Fibroblast of the conjunctiva (primary cell): ENCODE data around the gene GBX1.

Source experiments
- DNase-seq: peaks from one replicate; pipeline ENCODE4 v3.0.0-alpha.2; 2010; ENCODE audit warnings: low read depth

Gene GBX1

DNA sequence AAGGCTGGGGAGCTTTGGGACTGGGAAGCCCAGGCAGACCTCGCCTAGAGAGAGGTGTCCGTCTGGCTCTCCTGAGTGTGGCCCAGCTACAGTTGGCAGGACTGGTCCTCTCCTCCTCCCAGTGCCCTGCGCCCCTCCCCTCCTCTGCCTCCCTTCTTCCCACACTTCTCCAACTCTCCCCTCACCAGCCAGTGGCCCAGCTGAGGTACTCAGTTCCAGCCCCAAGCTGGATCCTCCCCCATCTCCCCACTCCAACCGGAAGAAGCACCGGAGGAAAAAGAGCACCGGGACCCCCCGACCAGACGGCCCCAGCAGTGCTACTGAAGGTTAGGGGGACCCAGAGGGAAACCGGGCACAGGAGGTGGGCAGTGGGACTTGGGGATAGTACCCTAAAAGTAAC is 27.7 kb downstream of the GBX1 start:
- no peak for DNase-seq

DNA sequence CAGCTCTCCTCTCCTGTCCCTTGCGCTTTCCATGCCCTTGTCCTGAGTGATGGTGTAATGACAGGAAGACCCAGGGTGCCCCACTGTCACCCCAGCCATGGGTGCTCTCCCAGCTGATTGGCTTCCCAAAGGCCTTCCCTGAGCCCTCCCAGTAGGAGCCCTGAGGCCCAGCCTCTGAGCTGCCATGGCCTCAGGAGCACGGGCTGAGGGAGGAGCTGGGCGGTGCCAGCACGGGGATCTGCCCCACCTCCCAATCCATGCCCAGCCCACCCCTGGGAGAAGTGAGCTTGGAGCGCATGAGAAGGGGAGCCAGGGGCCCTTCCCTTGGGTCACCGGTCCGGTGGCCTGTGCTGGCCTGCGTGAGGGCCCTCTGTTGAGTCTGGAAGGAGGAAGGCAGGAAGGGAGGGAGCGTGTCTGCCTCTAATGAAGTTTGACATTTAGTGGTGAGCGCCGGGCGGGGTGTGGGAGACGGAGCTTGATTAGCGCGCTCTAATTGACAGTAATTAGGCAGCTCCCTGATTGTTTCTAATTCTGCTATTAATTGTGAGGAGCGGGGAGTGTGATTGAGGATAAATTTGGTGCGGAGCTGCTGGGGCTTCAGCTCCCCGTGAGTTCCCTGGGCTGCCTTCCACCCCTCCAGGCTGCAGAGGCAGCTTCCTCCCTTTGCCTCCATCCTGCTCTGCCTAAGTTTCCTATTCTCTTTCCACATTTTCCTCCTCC is 28.3 kb downstream of the GBX1 start:
- no peak for DNase-seq

DNA sequence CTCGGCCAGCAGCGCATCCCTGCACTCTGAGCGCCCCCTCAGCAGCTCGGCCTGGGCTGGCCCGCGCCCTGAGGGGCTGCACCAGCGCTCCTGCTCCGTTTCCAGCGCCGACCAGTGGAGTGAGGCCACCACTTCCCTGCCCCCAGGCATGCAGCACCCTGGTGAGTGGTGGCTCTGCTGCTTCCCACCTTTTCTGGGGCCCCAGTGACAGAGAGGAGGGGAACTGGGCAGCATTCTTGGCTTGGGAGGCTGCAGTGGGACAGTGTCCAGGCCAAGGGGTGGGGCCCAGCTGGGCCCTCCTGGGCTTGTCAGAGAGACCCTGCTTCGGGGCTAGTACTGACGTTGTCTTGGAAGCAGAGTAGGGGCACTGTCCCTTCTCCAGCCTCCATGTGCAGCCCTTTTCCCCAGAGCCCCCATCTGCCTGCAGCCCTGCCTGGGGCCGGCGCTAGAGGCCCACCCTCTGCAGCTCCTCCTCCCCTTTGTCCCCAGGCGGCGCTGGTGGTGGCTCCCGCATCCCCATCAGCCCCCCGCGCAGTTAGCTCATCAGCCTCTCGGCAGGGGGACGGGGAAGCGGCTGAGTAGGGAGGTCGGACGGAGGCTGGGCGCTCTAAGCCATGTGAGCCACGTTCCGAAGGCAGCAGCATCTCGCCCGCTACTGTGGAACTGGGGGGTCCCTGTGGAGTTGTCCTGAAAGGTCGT is 29.2 kb downstream of the GBX1 start:
- no peak for DNase-seq

DNA sequence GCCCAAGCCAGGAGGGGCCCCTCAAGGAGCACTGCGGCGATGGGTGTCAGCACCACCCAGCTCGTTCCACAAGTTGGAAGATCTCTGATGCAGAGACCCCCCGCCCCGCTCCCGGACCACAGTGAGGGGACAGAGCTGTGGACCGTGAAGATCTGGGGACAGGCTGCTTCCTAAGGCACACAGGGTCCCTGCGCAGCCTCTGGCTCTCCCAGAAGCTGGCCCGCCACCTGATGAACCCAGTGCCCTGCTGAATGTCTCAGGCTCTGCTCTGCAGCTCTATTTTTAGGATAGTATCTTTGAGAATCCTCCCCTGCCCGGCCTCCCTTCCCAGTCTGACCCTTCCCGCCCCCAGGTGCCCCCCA is 29.7 kb downstream of the GBX1 start:
- no peak for DNase-seq

DNA sequence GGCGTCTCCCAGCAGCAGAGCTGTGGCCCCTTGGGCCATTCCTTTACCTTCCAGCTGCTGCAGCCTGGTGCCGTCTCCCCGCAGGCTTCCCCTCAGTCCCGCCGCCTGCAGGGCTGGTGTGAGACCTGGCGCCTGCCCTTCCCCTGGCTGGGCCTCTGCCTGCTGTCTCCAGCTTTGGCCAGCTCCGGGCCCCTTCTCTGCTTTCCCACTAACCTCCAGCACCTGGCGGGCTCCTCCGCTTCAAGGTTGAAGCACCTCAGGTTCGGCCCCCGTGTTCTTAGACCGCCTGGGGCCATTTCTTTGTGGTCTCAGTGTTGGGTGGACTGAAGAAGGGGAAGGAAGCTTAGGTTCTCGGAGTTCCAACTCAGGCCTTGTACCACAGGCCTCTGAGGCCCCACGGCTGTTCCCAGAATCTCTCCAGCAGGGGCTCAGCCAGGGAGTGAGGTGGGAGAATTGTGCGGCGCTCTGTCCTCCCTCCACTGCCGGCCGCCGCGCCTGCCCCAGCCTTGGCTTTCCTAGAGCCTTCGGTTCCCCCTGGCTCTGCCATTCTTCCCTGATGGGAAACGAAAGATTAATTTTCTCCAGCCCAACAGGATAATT is 30.3 kb downstream of the GBX1 start:
- no peak for DNase-seq

DNA sequence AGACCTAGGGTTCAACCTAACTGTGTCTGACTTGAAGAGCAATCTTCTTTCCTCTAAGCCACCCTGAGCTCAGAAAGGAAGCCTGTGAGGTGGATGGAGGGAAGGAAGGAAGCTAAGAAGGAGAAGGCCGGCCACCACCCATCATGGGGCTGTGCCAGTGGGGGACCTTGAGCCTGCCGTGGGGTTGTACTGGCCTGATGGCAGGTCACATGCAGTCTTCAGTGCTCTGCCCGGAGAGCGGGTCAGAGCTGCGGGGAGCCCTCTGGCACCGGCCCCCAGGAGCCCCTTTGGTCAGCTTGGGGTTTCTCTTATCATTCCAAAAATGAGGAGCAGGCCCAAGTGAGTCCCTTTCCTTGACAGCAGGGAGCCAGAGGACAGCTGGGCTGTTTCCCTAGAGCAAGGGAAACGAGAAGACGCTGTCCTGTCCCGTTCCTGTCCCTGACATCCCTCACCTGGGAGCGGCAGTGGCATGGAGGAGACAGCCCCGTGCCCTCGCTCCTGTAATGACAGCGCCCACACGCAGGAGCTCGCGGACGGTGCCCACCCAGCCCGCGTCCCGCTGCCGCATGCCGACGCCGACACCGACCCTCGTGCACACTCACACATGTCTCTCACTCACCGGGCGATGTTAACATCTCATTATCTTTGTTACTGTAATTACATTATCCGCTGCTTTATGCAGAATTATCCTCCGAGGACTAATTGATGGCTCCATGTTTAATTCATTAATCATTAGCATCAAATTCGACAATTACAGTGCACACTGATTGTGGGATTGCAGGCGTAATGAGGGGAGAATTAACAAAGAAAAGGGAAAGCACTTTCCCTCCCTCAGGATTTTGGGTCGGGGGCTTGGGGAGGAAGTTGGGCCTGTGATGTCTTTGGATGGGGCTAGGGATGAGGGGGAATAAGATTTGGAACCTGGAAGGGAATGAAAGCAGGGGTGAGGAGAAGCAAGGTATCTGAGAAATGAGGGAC is 31.3 kb downstream of the GBX1 start:
- no peak for DNase-seq

DNA sequence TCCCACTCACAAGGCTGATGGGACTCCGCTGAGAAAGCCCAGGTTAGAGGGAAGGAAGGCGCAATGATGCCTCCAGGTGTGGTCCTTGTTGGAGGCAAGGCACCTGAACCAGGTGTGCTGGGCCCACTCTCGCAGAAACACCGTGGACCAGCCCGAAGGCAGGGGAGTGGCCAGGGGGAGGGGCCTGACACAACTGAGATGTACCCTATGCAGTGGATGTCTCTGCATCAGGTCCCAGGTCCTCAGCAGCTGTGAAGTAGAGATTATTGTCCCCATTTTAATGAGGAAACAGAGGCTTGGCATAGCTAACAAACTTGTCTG is 32.0 kb downstream of the GBX1 start:
- DNase-seq = no peak

DNA sequence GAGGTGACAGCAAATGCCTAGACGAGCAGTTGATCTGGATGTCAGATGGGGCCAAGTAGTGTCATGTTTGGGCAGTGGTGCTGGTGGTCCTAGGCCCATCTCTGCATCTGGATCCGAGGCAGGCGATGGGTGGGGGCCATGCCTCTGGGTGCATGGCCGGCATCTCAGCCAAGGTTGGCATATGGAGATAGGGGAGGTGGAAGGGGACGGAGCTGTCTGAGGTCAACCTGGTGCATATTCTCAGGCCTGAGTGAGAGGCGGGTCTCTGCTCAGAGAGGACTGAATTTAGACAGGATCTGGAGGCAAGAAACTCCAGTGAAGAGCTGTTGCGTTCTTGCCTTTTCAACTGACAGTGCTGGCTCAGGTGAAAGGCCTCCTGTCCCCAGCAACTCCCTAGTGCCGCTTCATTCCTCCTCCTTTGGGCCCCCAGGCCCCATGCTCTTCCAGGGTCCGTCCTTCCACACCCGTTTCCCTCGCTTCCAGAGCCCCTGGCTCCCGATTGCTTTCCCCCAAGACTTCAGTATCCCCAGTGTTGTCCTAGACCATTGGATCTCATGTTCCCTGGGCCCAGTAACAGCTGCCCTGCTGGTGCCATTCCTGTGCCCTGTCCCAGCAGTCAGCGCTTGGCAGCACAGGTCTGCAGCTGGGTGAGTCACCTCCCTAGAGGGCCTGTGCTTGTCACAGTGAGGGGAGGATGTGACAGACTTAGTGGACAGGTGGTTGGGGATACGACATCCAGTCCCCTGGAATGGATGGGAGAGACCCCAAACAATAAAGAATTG is 32.6 kb downstream of the GBX1 start:
- DNase-seq = no peak

DNA sequence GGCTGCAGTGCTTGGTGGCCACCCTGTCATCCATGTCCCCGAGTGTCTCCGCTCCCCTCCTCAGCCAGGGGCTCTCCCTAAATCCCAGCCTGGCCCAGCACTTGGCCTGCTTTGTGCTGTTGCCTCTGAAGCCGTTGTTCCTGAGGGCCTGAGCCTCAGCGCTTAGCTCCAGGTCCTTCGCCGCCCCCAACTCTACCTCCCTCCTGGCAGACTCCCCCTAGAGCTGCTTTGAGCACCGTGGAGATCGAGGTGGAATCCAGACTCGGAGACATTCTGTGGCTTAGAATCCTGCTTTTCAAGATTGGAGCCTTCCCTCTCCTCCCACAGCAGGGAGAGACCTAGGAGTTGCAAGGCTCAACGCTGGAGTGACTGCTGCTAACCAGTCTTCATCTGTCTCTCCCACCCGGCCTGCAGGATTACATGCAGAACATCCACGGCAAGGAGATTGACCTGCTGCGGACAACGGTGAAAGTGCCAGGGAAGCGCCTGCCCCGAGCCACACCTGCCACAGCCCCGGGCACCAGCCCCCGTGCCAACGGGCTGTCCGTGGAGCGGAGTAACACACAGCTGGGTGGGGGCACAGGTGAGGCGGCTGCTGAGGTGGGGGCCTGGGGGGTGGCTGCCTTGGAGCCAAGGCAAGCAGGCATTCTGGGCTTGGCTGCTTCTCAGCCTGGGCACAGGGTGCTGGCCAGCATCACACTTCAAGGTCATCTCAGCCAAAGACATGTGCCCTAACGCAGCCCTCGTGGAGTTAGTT is 33.3 kb downstream of the GBX1 start:
- DNase-seq = no peak

DNA sequence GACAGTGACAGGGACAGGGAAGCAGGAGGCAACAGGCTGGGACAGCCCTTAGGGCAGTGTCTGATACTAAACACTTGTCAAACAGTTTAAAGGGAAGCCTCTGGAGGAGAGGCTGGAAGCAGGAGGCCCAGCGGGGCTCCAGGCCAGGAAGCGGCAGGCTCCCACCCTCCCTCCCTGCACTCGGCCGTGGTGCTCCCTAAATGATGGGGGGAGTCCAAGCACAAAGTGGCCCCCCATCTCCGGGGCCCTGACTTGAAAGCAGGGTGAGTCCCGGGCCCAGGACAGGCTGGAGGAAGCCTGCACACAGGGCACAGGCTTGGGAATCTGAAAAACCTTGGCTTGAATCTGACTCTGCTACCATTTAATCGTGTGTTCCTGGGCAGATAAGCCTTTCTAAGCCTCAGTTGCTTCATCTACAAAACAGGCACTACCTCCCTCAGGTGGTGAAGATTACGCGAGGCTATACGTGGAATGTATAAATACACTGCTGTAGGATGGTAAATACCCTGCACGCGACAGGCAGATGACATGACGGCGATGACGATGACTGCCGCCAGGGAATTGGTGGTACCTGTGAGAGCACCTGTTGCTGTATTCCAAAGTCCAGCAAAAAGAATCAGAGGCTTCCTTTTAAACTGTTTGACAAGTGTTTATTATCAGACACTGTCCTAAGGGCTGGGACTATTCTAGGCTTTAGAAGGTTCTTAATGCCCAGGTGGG is 34.1 kb downstream of the GBX1 start:
- DNase-seq = no peak

DNA sequence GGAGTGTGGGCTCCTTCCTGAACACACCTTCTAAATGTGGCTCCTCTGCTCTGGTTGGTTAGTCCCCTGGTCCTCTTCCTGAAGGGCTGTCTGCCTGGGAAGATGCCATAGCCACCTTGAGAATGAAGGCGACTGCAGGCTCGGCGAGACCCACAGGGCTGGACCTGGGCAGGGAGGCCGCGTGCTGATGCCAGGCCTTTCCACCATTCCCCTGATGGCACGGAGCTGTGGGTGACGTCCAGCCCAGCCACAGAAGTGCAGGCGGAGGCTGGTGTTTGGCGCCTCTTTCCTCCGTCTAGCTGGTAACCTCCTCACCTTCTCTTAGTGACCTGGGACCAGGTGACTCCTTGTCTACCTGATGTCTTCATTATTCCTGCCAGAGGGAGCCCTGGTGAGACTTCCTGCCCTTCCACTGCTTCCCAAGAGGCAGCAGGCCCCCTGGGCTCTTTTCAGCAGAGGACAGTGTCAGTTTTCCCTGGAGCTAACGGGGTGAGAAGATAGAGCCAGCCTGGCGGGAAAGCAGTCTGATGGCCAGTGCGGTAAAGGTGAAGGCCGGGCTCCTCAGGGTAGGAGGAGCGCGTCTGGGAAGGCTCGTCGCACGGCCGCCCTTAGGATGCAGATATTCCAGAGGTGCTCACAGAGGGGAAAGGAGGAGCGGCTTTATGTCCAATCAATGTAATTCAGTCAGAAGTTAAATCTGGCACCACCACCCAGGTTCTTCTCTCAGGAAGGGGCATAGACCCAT is 34.9 kb downstream of the GBX1 start:
- no peak for DNase-seq

DNA sequence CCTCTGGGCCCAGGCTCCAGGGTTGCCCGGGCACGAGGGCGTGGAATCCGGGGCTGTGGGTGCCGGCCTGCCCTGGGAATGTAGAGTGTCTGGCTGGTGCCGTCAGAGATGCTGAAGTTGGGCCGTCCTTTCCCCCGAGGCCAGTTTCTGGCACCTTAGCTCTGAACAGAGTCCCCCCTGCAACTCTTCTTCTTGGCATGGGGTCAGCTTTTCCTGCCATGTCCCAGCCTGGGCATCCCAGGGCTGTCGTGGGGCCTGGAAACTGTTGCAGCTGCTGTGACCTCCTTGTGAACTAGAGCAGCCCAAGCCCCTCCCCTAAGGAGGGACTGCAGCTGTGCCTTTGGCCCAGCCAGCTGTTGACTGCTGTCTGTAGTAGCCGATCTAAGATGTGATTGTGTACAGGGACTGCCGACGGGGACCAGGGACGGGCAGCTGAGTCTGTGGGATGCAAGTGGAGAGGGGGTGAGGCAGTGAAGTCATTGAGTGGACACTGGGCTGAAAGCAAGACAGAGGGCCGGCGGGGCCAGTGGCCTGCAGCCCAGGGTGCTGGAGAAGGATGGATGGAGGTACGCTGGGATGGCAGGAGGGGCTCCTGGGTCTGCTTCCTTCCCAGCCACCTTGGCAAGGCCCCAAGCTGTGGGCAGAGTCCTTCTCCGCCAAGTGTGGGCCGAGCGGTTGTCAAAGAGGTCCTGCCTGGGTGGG is 35.8 kb downstream of the GBX1 start:
- no peak for DNase-seq

DNA sequence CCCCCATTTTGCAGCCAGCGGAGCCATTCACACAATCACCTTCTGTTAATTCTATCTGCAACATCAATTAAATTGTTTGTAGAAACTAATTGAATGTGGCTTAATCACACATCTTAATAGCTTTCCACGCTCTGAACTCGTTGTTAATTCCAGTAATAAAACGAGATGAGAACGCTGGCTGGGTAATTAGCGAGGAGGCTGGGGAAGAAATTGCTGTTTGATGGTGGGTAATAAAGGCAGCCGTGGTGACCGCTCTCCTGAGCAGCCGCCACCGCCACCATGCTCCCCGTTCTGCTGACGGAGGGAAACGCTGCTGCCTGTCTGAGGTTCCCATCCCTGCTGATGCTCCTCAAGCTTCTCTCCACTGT is 36.3 kb downstream of the GBX1 start:
- DNase-seq = no peak

DNA sequence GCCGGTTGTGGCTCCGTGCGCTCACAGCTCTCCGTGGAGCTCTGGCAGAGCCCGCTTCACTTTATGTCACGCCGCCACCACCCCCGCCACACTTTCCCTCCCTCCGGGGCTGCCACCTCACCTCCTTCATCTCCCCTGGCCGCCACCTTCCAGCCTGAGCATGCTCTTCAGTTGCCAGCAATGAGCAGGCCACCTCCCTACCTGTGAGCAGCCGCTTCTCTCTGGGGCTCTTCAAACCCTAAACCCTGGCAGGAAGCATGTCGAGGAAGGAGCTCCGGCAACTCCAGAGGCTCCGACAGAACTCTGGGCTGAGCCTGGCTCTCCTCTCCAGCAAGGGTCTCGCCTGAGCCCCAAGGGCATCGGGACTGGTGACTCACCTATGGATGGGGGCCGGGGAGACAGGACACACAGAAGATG is 36.7 kb downstream of the GBX1 start:
- no peak for DNase-seq

DNA sequence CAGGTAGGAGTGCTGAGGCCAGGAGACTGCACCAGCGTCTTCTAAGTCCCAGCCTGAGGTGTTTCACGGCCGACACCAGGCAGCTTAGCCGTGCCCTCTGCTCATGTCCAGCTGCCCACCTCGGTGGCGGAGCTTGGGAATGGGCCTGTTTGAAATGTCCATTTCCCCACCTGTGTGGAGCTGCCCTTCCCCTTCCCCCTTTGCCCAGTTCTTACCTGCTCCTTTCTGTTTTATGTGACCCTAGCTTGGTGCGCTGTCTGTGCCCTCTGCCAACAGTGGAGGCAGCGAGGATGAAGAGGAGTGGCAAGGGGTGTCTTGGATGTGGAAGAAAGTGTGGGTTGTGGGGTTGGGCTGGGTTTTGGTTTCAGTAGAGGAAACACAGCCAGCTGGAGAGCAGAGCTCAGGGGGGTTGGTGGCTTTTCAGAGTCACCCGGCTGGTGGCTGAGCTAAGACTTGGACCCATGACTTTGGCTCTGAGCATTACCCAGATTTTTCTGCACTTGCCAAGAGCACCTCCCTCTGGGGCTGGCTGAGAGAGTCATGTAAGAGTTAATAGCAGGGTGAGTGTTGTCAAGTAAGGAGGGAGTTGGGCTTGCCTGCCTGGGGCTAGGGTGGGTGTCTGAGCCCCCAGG is 37.4 kb downstream of the GBX1 start:
- DNase-seq = no peak

DNA sequence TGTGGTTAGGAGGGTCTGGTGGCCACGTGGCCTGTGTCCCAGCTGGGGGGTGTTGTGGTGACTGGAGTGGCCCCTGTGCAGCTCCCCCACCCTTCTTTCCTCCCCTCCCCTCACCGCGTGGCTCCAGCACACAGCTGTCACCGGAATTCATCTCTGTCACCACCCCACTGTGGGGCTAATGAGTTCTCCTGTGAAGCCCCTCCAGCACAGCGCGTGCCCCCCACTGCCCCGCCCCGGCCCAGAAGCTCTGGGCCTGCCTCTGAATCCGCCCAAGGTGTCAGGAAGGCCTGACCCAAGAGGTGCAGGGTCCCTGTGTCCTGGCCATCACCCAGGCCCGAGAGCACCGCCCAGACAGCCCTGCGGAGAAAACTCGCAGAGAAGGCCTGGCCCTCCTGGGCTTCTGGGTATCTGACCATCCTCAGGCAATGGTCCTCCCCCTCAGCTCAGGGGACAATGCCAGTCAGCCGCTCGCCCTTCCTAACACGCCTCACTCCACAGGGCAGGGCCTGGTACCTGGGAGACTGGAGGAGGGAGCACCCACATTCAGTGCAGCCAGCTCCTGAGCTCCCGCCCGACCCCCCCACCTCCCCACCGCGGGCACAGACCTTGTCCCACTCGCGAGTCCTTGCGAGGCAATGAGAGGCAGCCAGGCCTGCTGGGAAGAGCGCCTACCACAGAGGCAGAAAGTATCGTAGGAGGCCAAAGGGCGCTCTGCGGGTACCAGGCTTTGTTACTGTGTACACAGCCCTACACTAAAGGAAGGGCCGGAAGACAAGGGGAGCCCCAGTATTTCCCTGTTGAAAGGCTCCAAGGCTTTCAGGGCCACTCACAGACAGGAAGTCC is 38.2 kb downstream of the GBX1 start:
- DNase-seq = no peak

DNA sequence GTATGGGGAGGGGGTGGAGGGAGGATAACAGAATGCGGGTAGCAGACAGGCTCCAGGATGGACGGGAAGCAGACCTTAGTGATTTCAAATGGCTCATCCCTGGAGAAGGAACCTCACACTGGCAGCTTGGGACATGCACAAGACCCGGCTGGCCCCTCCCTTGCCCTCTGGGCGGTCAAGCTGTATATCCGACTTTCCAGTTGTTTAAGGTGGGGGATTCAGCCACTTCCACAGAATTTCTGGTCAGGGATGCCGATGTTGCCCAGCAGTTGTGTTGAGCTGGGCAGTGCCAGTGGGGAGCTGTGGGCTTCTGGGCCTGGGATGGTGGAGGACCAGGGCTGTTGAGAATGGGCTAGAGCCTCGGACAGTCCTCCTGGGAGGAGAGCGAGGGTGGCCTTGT is 38.8 kb downstream of the GBX1 start:
- no peak for DNase-seq

DNA sequence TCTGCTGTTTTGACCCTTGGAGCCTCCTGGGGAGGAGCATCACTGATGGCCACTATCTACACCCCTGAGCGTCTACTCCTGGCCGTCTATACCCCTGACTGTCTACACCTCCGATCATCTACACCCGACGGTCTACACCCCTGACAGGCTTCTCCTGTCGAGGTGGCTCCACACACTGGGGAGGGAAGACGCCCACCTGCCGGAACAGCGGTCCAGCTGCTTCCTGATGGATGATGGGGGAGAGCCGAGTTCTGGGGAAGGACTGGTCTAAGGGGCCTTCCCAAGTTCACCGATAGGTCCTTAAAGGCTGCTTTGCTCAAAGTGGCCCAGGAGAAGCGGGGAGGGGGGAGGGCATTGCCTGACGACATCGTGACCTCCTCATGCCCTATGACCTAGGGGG is 39.4 kb downstream of the GBX1 start:
- DNase-seq = no peak
